Endothelial cell of umbilical vein (primary cell): ENCODE data around the gene PCBD1.

Experiments
- CTCF ChIP-seq, 2 donors: IDR thresholded peaks; 1 replicate in 1 of 2; 2 replicates in 1 of 2; pipeline ENCODE4 v1.5.1; 2011; ENCODE audit warnings: low read length in 2 of 2, mild to moderate bottlenecking in 2 of 2, moderate library complexity in 2 of 2, control low read depth in 1 of 2, inconsistent platforms in 1 of 2, low read depth in 1 of 2; ENCODE audit not compliant: insufficient read depth in 1 of 2; ENCODE audit errors: extremely low read depth in 1 of 2
- MAX ChIP-seq: IDR thresholded peaks from 2 replicates; pipeline ENCODE4 v1.6.1; 2011; ENCODE audit not compliant: insufficient read depth, insufficient read length
- POLR2A ChIP-seq: IDR thresholded peaks from 2 replicates; pipeline ENCODE4 v1.6.1; 2012; ENCODE audit warnings: low read depth, mild to moderate bottlenecking, control low read depth, low read length

- TF ChIP-seq MAX: no peak
- TF ChIP-seq POLR2A: no peak
- TF ChIP-seq CTCF (IDR thresholded peaks at IDR 0.05; ENCODE audit: extremely low read depth in 1 of 2, insufficient read depth in 1 of 2, low read depth in 1 of 2, low read length in 2 of 2): no peak
Observed at GRCh38 chr10:70930263-70931000, 42.1 kb upstream of the PCBD1 start.
